ENCODE results near the gene ARHGDIA. TPM values are rescaled to one million over a fixed set of nuclear protein-coding genes. Genes with fewer than 3 reads are reported as not detected.

ARHGDIA gene
- total and polyA plus RNA-seq, 2 of the 8 experiments (the other 6 are each of a cell fraction or from before 2014, with no cell fraction given) = 62.4 to 217 TPM

DNA sequence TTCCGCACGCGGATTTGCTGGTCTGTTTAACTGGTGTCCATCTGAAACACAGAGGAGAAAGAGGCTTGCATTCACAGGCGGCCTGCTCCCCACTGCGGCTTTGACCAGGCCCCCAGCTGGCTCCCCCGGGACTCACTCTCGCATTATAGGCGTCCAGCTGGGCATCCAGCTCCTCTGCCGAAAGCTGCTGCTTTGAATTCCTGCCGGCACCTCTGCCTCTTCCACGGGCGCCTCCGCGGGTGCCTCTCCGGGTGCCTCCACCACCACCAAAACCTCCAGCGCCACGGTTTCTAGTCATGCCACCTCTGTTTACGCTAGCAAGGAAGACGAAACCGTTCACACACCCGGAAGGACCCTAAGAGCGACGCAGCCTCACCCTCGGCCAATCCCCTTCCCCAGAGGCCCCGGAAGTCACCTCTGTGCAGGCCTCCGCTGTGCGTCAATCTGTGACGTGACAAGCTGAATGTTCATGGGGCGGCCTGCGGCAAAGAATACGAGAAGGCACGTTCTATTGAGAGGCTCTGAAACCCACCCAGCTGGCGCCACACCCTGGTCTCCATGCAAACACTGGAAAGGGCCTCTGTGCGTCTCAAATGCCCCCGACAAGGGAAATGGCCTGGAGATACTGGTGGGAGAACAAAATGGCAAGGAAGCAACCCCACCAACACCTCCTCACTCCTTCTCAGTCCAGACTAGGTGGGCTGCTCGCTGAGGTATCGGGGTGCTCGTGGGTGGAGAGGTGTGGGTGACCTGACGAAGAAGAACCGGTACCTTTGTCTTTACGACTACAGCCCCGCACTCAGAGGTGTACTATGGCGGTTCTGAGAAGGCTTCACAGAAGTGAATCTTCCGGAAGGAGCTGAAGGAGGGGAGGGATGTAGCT is 17.2 kb upstream of the ARHGDIA start:
- POLR2A ChIA-PET (ENCODE audit: partially characterized antibody) = interaction anchor here (0.8 to 12.3 kb wide), 11 partner anchors 12 to 180 kb away, joined by 3 to 151 read pairs (median 3); partner anchors contain the start of gene ARHGDIA
- H3K9ac ChIP-seq (replicated peaks in 1 of 4; ENCODE audit: extremely low read depth in 1 of 4, low read depth in 3 of 4, low read length in 3 of 4) = no peak overlapping the region
- no peak overlapping the region for H2BK120ac ChIP-seq (replicated peaks; ENCODE audit: low read depth, low read length)
- H2BK12ac ChIP-seq (ENCODE audit: low read depth, low read length) = no peak overlapping the region
- no peak overlapping the region for H3K4me3 ChIP-seq (ENCODE audit: extremely low read depth in 1 of 4, insufficient read depth in 2 of 4, low read depth in 3 of 4, low read length in 4 of 4)
- H3K4me2 ChIP-seq (ENCODE audit: insufficient read depth in 1 of 2, low read depth in 2 of 2, low read length in 2 of 2) = no peak overlapping the region
- CTCF ChIA-PET (ENCODE audit: partially characterized antibody) = interaction anchor here (1.0 to 1.8 kb wide), 3 partner anchors 16 to 46 kb away, joined by 3 to 5 read pairs (median 4); no protein-coding TSS in a partner anchor
- no peak overlapping the region for H2AK5ac ChIP-seq (ENCODE audit: low read depth, low read length)
- H3K18ac ChIP-seq (ENCODE audit: extremely low read depth, low read length) = no peak overlapping the region
- H3K79me2 ChIP-seq (ENCODE audit: control insufficient read depth in 1 of 2, insufficient read depth in 2 of 2, low read length in 2 of 2) = peaks cover 8 to 41% of the 10 kb centered on the region in 2 experiments
- no peak overlapping the region for H2BK15ac ChIP-seq (ENCODE audit: low read length)
- H4K20me1 ChIP-seq (replicated peaks in 1 of 2; ENCODE audit: control insufficient read depth in 1 of 2, insufficient read depth in 2 of 2, low read length in 2 of 2) = peaks cover 19 to 27% of the 10 kb centered on the region in 2 experiments
- H4K8ac ChIP-seq (ENCODE audit: extremely low read depth, insufficient read depth, low read length) = no peak overlapping the region
- no peaks in the 10 kb centered on the region for H3K9me3 ChIP-seq (ENCODE audit: insufficient read depth in 2 of 2, low read depth in 1 of 2, low read length in 1 of 2)
- H3K27me3 ChIP-seq (replicated peaks in 1 of 4; ENCODE audit: control insufficient read depth in 3 of 4, extremely low read depth in 1 of 4, insufficient read depth in 3 of 4, low read length in 3 of 4) = no peaks in the 10 kb centered on the region
- no peak overlapping the region for H3K56ac ChIP-seq (replicated peaks; ENCODE audit: insufficient read length, low read depth, low read length)
- peaks cover 5% of the 10 kb centered on the region; the same call in 1 of the 2 replicates for H3K23me2 ChIP-seq (ENCODE audit: low read depth, low read length)
- peaks cover 0 to 3% (median 2%) of the 10 kb centered on the region in 4 experiments; a peak in 5 of 7 replicates for H3K4me1 ChIP-seq (replicated peaks in 1 of 4; ENCODE audit: control insufficient read depth in 3 of 4, insufficient read depth in 4 of 4, low read length in 3 of 4)
- H2BK20ac ChIP-seq (ENCODE audit: low read length) = no peak overlapping the region
- H3K23ac ChIP-seq (ENCODE audit: insufficient read length) = no peak overlapping the region
- 95% methylated on average over 44 of the region's 44 CpGs; no CpG with 5 or more reads in 1 of the 2 experiments for WGBS, 2 experiments (ENCODE audit: extremely low coverage in 1 of 2, insufficient coverage in 1 of 2, insufficient read length in 1 of 2, insufficient replicate concordance in 2 of 2, low coverage in 1 of 2, low lambda C conversion rate in 2 of 2, missing lambda C conversion rate in 1 of 2)
- no peak overlapping the region for H3K27ac ChIP-seq (ENCODE audit: low read depth, low read length)
- no peak overlapping the region for H4K91ac ChIP-seq (replicated peaks; ENCODE audit: insufficient read length, low read length)
- H4K5ac ChIP-seq (ENCODE audit: insufficient read length, low read depth, low read length) = no peak overlapping the region
- no peak overlapping the region for H3K14ac ChIP-seq (ENCODE audit: insufficient read length)
- FAIRE-seq (no peak), DNase-seq (ENCODE audit: low read depth in 1 of 2, low spot score in 2 of 2) (no peak)
- H2BK5ac ChIP-seq (ENCODE audit: low read depth, low read length) = no peak overlapping the region
- no peak overlapping the region for H2AFZ ChIP-seq (ENCODE audit: low read length)
- no peak overlapping the region for H3K4ac ChIP-seq (replicated peaks; ENCODE audit: insufficient read length, low read depth, low read length)
- peaks cover 32 to 51% (median 38%) of the 10 kb centered on the region in 4 experiments for H3K36me3 ChIP-seq (ENCODE audit: control insufficient read depth in 2 of 4, insufficient read depth in 4 of 4, low read length in 3 of 4)
- H3K79me1 ChIP-seq (ENCODE audit: low read depth, low read length) = peaks cover 18% of the 10 kb centered on the region
